IMR-90 (cell line): ENCODE results near the gene CDH16. TPM values are rescaled to one million over a fixed set of nuclear protein-coding genes. Genes with fewer than 3 reads are reported as not detected.

Source experiments
- ATAC-seq: fragments of 200-7000 bp; cut with Tn5 transposase; 2 replicates; pipeline ENCODE4 v1.9.1; 2020; ENCODE audit warnings: low read depth, mild to moderate bottlenecking, moderate library complexity
- BruUV-seq: library from RNA; stranded (reverse); fragments of 400-500 nt; replicated peaks from 2 replicates; lab custom pipeline; 2021; lab: Mats Ljungman, UMichigan
- CTCF ChIA-PET: fragments of 300-600 bp; formaldehyde crosslinking; extraction: SDS; loops from one replicate; lab custom pipeline; 2021; ENCODE audit warnings: antibody characterized with exemption; lab: Yijun Ruan, JAX
- POLR2A ChIA-PET: fragments of 300-600 bp; sonication (Branson Sonifier 250); formaldehyde crosslinking; loops from one replicate; lab custom pipeline; 2022; ENCODE audit warnings: antibody characterized with exemption; ENCODE audit not compliant: unreplicated experiment; lab: Charles Lee
- DNase-seq: peaks from one replicate; pipeline ENCODE4 v3.0.0; 2013
- H2AFZ ChIP-seq: replicated peaks from 2 replicates; pipeline ENCODE3; 2013; ENCODE audit warnings: low read length, mild to moderate bottlenecking; ENCODE audit not compliant: poor library complexity
- H2AK5ac ChIP-seq: 2 replicates; pipeline ENCODE4 v1.6.1; 2013; ENCODE audit warnings: low read depth, low read length, inconsistent platforms
- H2AK9ac ChIP-seq: replicated peaks from 2 replicates; pipeline ENCODE3; 2013; ENCODE audit warnings: mild to moderate bottlenecking, low read depth, low read length, moderate library complexity; ENCODE audit not compliant: poor library complexity
- H2BK120ac ChIP-seq: 2 replicates; pipeline ENCODE4 v1.6.1; 2013; ENCODE audit warnings: low read depth, low read length, inconsistent platforms
- H2BK15ac ChIP-seq: 3 replicates; pipeline ENCODE4 v1.6.1; 2013; ENCODE audit warnings: low read depth, low read length, inconsistent platforms
- H2BK20ac ChIP-seq: 2 replicates; pipeline ENCODE4 v1.6.1; 2013; ENCODE audit warnings: low read depth, mild to moderate bottlenecking, inconsistent platforms, low read length, moderate library complexity
- H2BK5ac ChIP-seq: 2 replicates; pipeline ENCODE4 v1.6.1; 2013; ENCODE audit warnings: mild to moderate bottlenecking, low read depth, low read length, inconsistent platforms; ENCODE audit not compliant: poor library complexity, severe bottlenecking
- H3K14ac ChIP-seq: replicated peaks from 2 replicates; pipeline ENCODE4 v1.6.1; 2013; ENCODE audit warnings: low read depth, low read length, inconsistent platforms
- H3K18ac ChIP-seq: 2 replicates; pipeline ENCODE4 v1.6.1; 2013; ENCODE audit warnings: low read depth, low read length, control low read depth
- H3K23ac ChIP-seq: 2 replicates; pipeline ENCODE4 v1.6.1; 2013; ENCODE audit warnings: low read depth, low read length, inconsistent platforms
- H3K27ac ChIP-seq: 2 replicates; pipeline ENCODE4 v1.5.1; 2013; ENCODE audit warnings: mild to moderate bottlenecking, control low read depth, low read length; ENCODE audit not compliant: insufficient read depth
- H3K27me3 ChIP-seq: 2 replicates; pipeline ENCODE4 v1.6.1; 2013; ENCODE audit warnings: low read length; ENCODE audit not compliant: control insufficient read depth, insufficient read depth
- H3K36me3 ChIP-seq: 2 replicates; pipeline ENCODE4 v1.6.1; 2013; ENCODE audit warnings: low read length, mixed read lengths; ENCODE audit not compliant: control insufficient read depth, insufficient read depth
- H3K4ac ChIP-seq: 2 replicates; pipeline ENCODE4 v1.6.1; 2013; ENCODE audit warnings: low read depth, low read length, inconsistent platforms
- H3K4me1 ChIP-seq: 2 replicates; pipeline ENCODE4 v1.6.1; 2013; ENCODE audit warnings: low read length, mixed read lengths; ENCODE audit not compliant: control insufficient read depth, insufficient read depth
- H3K4me2 ChIP-seq: 2 replicates; pipeline ENCODE4 v1.6.1; 2013; ENCODE audit warnings: low read depth, mild to moderate bottlenecking, control low read depth, low read length, moderate library complexity
- H3K4me3 ChIP-seq: 2 replicates; pipeline ENCODE4 v1.5.1; 2013; ENCODE audit warnings: low read depth, mild to moderate bottlenecking, control low read depth, low read length, moderate library complexity; ENCODE audit not compliant: insufficient read depth
- H3K56ac ChIP-seq: 2 replicates; pipeline ENCODE4 v1.6.1; 2013; ENCODE audit warnings: low read length, inconsistent platforms; ENCODE audit not compliant: insufficient read depth; ENCODE audit errors: extremely low read depth
- H3K79me1 ChIP-seq, 2 experiments: 2 replicates each; pipeline ENCODE4 v1.6.1; 2013; ENCODE audit warnings: low read length in 2 of 2, inconsistent platforms in 1 of 2, low read depth in 1 of 2
- H3K9ac ChIP-seq: 2 replicates; pipeline ENCODE4 v1.6.1; 2013; ENCODE audit warnings: low read depth, low read length, control low read depth
- H3K9me1 ChIP-seq: 2 replicates; pipeline ENCODE4 v1.6.1; 2013; ENCODE audit warnings: low read length, inconsistent platforms; ENCODE audit not compliant: insufficient read depth
- H3K9me3 ChIP-seq: 2 replicates; pipeline ENCODE4 v1.6.1; 2013; ENCODE audit warnings: low read length; ENCODE audit not compliant: control insufficient read depth, insufficient read depth
- H4K20me1 ChIP-seq: 2 replicates; pipeline ENCODE4 v1.6.1; 2013; ENCODE audit warnings: low read length, inconsistent platforms; ENCODE audit not compliant: insufficient read depth
- H4K5ac ChIP-seq: 2 replicates; pipeline ENCODE4 v1.6.1; 2013; ENCODE audit warnings: mild to moderate bottlenecking, low read depth, low read length, control low read depth
- H4K8ac ChIP-seq, 2 experiments: 2 replicates each; pipeline ENCODE4 v1.6.1; 2013; ENCODE audit warnings: low read depth in 2 of 2, low read length in 2 of 2, control low read depth in 1 of 2, inconsistent platforms in 1 of 2
- H4K91ac ChIP-seq: 2 replicates; pipeline ENCODE4 v1.6.1; 2013; ENCODE audit warnings: low read depth, low read length, inconsistent platforms; ENCODE audit not compliant: insufficient read depth
- BHLHE40 ChIP-seq: fragments of 150-350 bp; IDR thresholded peaks from 2 replicates; pipeline ENCODE4 v1.6.1; 2016; ENCODE audit warnings: mild to moderate bottlenecking, low read depth, low read length
- CEBPB ChIP-seq: IDR thresholded peaks from 2 replicates; pipeline ENCODE4 v1.6.1; 2012; ENCODE audit warnings: low read depth, low read length, improper control_type of control experiment
- CHD1 ChIP-seq: IDR thresholded peaks from 2 replicates; pipeline ENCODE4 v1.6.1; 2012; ENCODE audit warnings: low read depth, low read length, improper control_type of control experiment
- FOS ChIP-seq: fragments of 150-350 bp; IDR thresholded peaks from 2 replicates; pipeline ENCODE4 v1.6.1; 2016; ENCODE audit warnings: low read depth, low read length
- MAFK ChIP-seq: IDR thresholded peaks from 2 replicates; pipeline ENCODE4 v1.6.1; 2012; ENCODE audit warnings: low read depth, low read length, improper control_type of control experiment
- MAZ ChIP-seq: IDR thresholded peaks from 2 replicates; pipeline ENCODE4 v1.6.1; 2012; ENCODE audit warnings: low read depth, mild to moderate bottlenecking, low read length, improper control_type of control experiment, moderate library complexity, borderline replicate concordance
- MXI1 ChIP-seq: IDR thresholded peaks from 2 replicates; pipeline ENCODE4 v1.6.1; 2012; ENCODE audit warnings: low read depth, mild to moderate bottlenecking, low read length, moderate library complexity, borderline replicate concordance
- NFE2L2 ChIP-seq: fragments of 150-350 bp; IDR thresholded peaks from 2 replicates; pipeline ENCODE4 v1.6.1; 2016; ENCODE audit warnings: low read depth, mild to moderate bottlenecking, low read length
- POLR2A ChIP-seq: IDR thresholded peaks from 2 replicates; pipeline ENCODE4 v1.6.1; 2012; ENCODE audit warnings: mild to moderate bottlenecking, low read depth, low read length
- RAD21 ChIP-seq: IDR thresholded peaks from 2 replicates; pipeline ENCODE4 v1.6.1; 2012; ENCODE audit warnings: low read length, improper control_type of control experiment
- RCOR1 ChIP-seq: IDR thresholded peaks from 2 replicates; pipeline ENCODE4 v1.6.1; 2012; ENCODE audit warnings: mild to moderate bottlenecking, low read length, improper control_type of control experiment; ENCODE audit not compliant: insufficient replicate concordance
- RFX5 ChIP-seq: IDR thresholded peaks from 2 replicates; pipeline ENCODE4 v1.8.0; 2012; ENCODE audit warnings: low read depth, mild to moderate bottlenecking, low read length, moderate library complexity
- SMC3 ChIP-seq: fragments of 150-350 bp; IDR thresholded peaks from 2 replicates; pipeline ENCODE4 v1.6.1; 2016; ENCODE audit warnings: low read depth, mild to moderate bottlenecking, antibody characterized with exemption, low read length, moderate library complexity
- WGBS, 2 experiments: methylation state at CpG; one replicate each; pipeline versions ENCODE4 v1.1.5 to v1.1.7; 2013; ENCODE audit warnings: missing lambda C conversion rate in 2 of 2; ENCODE audit not compliant: insufficient read length in 1 of 2; ENCODE audit errors: extremely low coverage in 2 of 2; 5-methylcytosine and 5-hydroxymethylcytosine counted together
- dilution Hi-C: fragments of 300-500 bp; cut with HindIII; formaldehyde crosslinking; loops from one replicate; pipeline ENCODE4 v1.14.3; 2018; ENCODE audit warnings: low sequenced_read_pairs; ENCODE audit not compliant: unreplicated experiment
- in situ Hi-C: fragments of 300-500 bp; cut with MboI; formaldehyde crosslinking; loops from 3 replicates; pipeline ENCODE4 v1.14.3; 2019; ENCODE audit warnings: low sequenced_read_pairs, inconsistent platforms, mixed read lengths
- intact Hi-C: fragments of 100-400 bp; cut with micrococcal nuclease; formaldehyde crosslinking; loops from 2 replicates; pipeline ENCODE4 v1.10.0; 2022
- polyA plus RNA-seq, 3 experiments: library from polyadenylated mRNA; depleted of rRNA; stranded (reverse); fragments of >200 nt; gene quantifications; 2 replicates each; pipeline ENCODE4 v1.2.3, GENCODE V29; 2012; ENCODE audit warnings: low replicate concordance in 1 of 3
- total RNA-seq: library from RNA; depleted of rRNA; stranded (reverse); fragments of >200 nt; gene quantifications from 2 replicates; pipeline ENCODE4 v1.2.3, GENCODE V29; 2012
- TF ChIP-seq, protein P1 (sequence below): conservative IDR thresholded peaks from 2 replicates; pipeline ENCODE4 v1.5.1; 2012; ENCODE audit warnings: mild to moderate bottlenecking, low read depth, low read length, improper control_type of control experiment
- TF ChIP-seq, protein P2 (sequence below): fragments of 150-350 bp; IDR thresholded peaks from 2 replicates; pipeline ENCODE4 v1.6.1; 2016; ENCODE audit warnings: low read depth, mild to moderate bottlenecking, low read length, moderate library complexity, borderline replicate concordance

The CDH16 gene
- total and polyA plus RNA-seq, 2 of the 4 experiments (the other 2 are of a cell fraction), result not detected

DNA sequence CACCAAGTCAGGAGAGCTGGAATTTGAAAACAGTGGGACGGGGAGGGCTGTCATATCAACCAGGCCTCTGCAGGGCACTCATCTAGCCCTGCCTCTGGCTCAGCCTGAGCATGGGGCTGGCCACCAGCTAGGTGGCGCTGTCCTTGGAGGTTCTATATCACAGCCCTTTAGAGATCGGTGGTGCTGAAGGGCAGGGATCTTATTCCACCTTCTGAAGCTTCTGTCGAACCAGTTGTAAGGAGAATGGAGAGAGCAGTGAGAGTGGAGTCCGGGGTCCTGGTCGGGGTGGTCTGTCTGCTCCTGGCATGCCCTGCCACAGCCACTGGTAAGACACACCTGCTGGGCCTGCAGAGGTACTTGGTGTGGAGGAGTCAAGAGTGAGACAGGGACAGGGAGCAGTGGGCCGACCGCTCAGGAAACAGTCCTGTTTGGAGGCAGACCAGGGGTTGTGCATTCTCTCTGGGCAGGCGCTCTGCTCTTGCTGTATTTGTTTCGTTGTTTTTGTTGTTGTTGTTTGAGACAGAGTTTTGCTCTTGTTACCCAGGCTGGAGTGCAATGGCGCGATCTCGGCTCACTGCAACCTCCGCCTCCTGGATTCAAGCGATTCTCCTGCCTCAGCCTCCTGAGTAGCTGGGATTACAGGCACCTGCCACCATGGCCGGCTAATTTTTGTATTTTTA is 42.5 kb upstream of the CDH16 start, which contains the start of gene CES3:
Gene CES3, plus strand, starts transcription at position 202 of the 680 bp plus-strand sequence. Its CDS starts 42 bp downstream, at position 244.
- no peak within 1 kb of the TSS for H2BK5ac ChIP-seq
- H2AFZ ChIP-seq, result peak within 1 kb of the TSS; percentile 33
- no peak within 1 kb of the TSS for H3K18ac ChIP-seq
- H2AK5ac ChIP-seq, result no peak within 1 kb of the TSS
- no peaks in the 10 kb centered on the region for H4K20me1 ChIP-seq
- H3K56ac ChIP-seq, result no peak within 1 kb of the TSS
- H3K4me2 ChIP-seq, result no peak within 1 kb of the TSS
- H2BK15ac ChIP-seq, result no peak within 1 kb of the TSS
- DNase-seq, result peak; percentile 58
- no peak within 1 kb of the TSS for H3K14ac ChIP-seq
- H2AK9ac ChIP-seq, result no peak within 1 kb of the TSS
- intact Hi-C loops (no loop called here), in situ Hi-C loops (loop anchor here (5.0 to 10.0 kb wide), 2 partner anchors 196 to 494 kb away; partner anchors contain the start of genes FBXL8 and TRADD), dilution Hi-C loops (no loop called here)
- no peak within 1 kb of the TSS for H3K4me3 ChIP-seq
- no peak within 1 kb of the TSS for H3K27ac ChIP-seq
- WGBS, 2 experiments, result 17% methylated on average over 2 of the region's 16 CpGs; no CpG with 5 or more reads in 1 of the 2 experiments
- peaks cover 3% of the 10 kb centered on the region; the same call in 1 of the 2 replicates for H3K9me1 ChIP-seq
- no peak within 1 kb of the TSS for H2BK120ac ChIP-seq
- no peak within 1 kb of the TSS for H4K8ac ChIP-seq
- H2BK20ac ChIP-seq, result no peak within 1 kb of the TSS
- H3K9ac ChIP-seq, result no peak within 1 kb of the TSS
- no peaks in the 10 kb centered on the region for H3K36me3 ChIP-seq
- H3K9me3 ChIP-seq, result no peaks in the 10 kb centered on the region
- no peak within 1 kb of the TSS for H4K5ac ChIP-seq
- H3K23ac ChIP-seq, result no peak within 1 kb of the TSS
- no peak within 1 kb of the TSS for H3K4ac ChIP-seq
- no peak within 1 kb of the TSS for H4K91ac ChIP-seq
- peak; percentile 99 for ATAC-seq
- CTCF ChIA-PET, result interaction anchor here (0.6 to 1.2 kb wide), 10 partner anchors 9 to 199 kb away, joined by 3 to 4 read pairs (median 3); partner anchors contain the start of genes FBXL8 and TRADD
- H3K4me1 ChIP-seq, result no peaks in the 10 kb centered on the region
- no peaks in the 10 kb centered on the region for H3K79me1 ChIP-seq
- no TSS peak for BruUV-seq
- POLR2A ChIA-PET, result no interaction called here
- H3K27me3 ChIP-seq, result peaks cover 36% of the 10 kb centered on the region
- TF ChIP-seq MAZ (no peak), SMC3 (peak; percentile 55), RAD21 (peak; percentile 37), POLR2A (no peak), MAFK (no peak), NFE2L2 (no peak), MXI1 (no peak), FOS (no peak), BHLHE40 (no peak), RCOR1 (no peak), RFX5 (no peak), CEBPB (no peak), CHD1 (no peak)
- TF ChIP-seq, protein P1, sequence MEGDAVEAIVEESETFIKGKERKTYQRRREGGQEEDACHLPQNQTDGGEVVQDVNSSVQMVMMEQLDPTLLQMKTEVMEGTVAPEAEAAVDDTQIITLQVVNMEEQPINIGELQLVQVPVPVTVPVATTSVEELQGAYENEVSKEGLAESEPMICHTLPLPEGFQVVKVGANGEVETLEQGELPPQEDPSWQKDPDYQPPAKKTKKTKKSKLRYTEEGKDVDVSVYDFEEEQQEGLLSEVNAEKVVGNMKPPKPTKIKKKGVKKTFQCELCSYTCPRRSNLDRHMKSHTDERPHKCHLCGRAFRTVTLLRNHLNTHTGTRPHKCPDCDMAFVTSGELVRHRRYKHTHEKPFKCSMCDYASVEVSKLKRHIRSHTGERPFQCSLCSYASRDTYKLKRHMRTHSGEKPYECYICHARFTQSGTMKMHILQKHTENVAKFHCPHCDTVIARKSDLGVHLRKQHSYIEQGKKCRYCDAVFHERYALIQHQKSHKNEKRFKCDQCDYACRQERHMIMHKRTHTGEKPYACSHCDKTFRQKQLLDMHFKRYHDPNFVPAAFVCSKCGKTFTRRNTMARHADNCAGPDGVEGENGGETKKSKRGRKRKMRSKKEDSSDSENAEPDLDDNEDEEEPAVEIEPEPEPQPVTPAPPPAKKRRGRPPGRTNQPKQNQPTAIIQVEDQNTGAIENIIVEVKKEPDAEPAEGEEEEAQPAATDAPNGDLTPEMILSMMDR, result peak; percentile 71
- TF ChIP-seq, protein P2, sequence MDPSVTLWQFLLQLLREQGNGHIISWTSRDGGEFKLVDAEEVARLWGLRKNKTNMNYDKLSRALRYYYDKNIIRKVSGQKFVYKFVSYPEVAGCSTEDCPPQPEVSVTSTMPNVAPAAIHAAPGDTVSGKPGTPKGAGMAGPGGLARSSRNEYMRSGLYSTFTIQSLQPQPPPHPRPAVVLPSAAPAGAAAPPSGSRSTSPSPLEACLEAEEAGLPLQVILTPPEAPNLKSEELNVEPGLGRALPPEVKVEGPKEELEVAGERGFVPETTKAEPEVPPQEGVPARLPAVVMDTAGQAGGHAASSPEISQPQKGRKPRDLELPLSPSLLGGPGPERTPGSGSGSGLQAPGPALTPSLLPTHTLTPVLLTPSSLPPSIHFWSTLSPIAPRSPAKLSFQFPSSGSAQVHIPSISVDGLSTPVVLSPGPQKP, result no peak
